Breast epithelium (tissue), 4 donors: ENCODE measurements around the gene FAM131B. TPM values are rescaled to one million over a fixed set of nuclear protein-coding genes. Genes with fewer than 3 reads are reported as not detected.

Source experiments
- DNase-seq, 2 donors: peaks; one replicate each; pipeline ENCODE4 v3.0.0-alpha.2; 2019; ENCODE audit warnings: low spot score in 2 of 2
- H3K27ac ChIP-seq, 2 donors: fragments of 200-600 bp; sonication (generic) in 1 of 2; one replicate each; pipeline ENCODE4 v1.5.1; 2016 to 2019; ENCODE audit warnings: mild to moderate bottlenecking in 1 of 2
- H3K27me3 ChIP-seq, 2 donors: fragments of 200-600 bp; sonication (generic) in 1 of 2; one replicate each; pipeline versions ENCODE4 v1.5.1 to v1.6.0; 2017 to 2019; ENCODE audit warnings: control low read depth in 1 of 2, mild to moderate bottlenecking in 1 of 2
- H3K36me3 ChIP-seq: fragments of 200-600 bp; one replicate; pipeline ENCODE4 v1.5.1; 2019
- H3K4me1 ChIP-seq, 2 donors: fragments of 200-600 bp; sonication (generic); one replicate each; pipeline ENCODE4 v1.5.1; 2016 to 2019; ENCODE audit warnings: control low read depth in 1 of 2
- H3K4me3 ChIP-seq, 3 donors: fragments of 200-600 bp; sonication (generic); 1 replicate in 2 of 3; 2 replicates in 1 of 3; pipeline ENCODE4 v1.5.1; 2016 to 2019; ENCODE audit warnings: mild to moderate bottlenecking in 3 of 3, moderate library complexity in 2 of 3
- H3K9me3 ChIP-seq, 2 donors: fragments of 200-600 bp; sonication (generic) in 1 of 2; one replicate each; pipeline ENCODE4 v1.5.1; 2016 to 2019; ENCODE audit warnings: control low read depth in 1 of 2
- POLR2A ChIP-seq: fragments of 450-650 bp; IDR thresholded peaks from one replicate; pipeline ENCODE4 v1.6.1; 2016; ENCODE audit warnings: antibody characterized with exemption, mild to moderate bottlenecking, moderate library complexity
- POLR2AphosphoS5 ChIP-seq, 3 donors: sonication (generic); formaldehyde crosslinking; IDR thresholded peaks; one replicate each; pipeline ENCODE4 v1.6.1; 2017; ENCODE audit warnings: antibody characterized with exemption in 3 of 3
- intact Hi-C: fragments of 100-400 bp; cut with DNase I; formaldehyde crosslinking; loops from one replicate; pipeline ENCODE4 v1.15.1; 2023; ENCODE audit warnings: low total_unique reads
- total RNA-seq, 3 donors: library from RNA; depleted of rRNA; stranded (reverse); fragments of >200 nt; gene quantifications; one replicate each; pipeline ENCODE4 v1.1.0, GENCODE V29; 2016
- TF ChIP-seq, protein P1 (sequence below), 3 donors: fragments of 450-650 bp; IDR thresholded peaks; one replicate each; pipeline ENCODE4 v1.5.1; 2016 to 2017; ENCODE audit warnings: antibody characterized with exemption in 3 of 3, mild to moderate bottlenecking in 3 of 3, moderate library complexity in 3 of 3

FAM131B gene
- total RNA-seq, 3 donors from 2014 or later, result 0.48 to 2.3 (median 0.73) TPM

- no peak overlapping the region for H3K27ac ChIP-seq
- intact Hi-C loops, result no loop called here
- no peak for DNase-seq
- no peaks in the 10 kb centered on the region for H3K36me3 ChIP-seq
- no peak for TF ChIP-seq POLR2AphosphoS5 (IDR thresholded peaks at IDR 0.05)
- TF ChIP-seq POLR2A, result no peak
- H3K27me3 ChIP-seq, result no peaks in the 10 kb centered on the region
- peaks cover 5 to 7% of the 10 kb centered on the region in 2 donors for H3K4me1 ChIP-seq
- no peak overlapping the region for H3K4me3 ChIP-seq
- no peaks in the 10 kb centered on the region for H3K9me3 ChIP-seq
These were observed 34.4 kb upstream of the FAM131B start for GRCh38 chr7:143396625-143397556.

GRCh38 chr7:143396182-143396581 lies 33.7 kb upstream of the FAM131B start:
- DNase-seq, result no peak
- TF ChIP-seq POLR2A (no peak), POLR2AphosphoS5 (IDR thresholded peaks at IDR 0.05) (no peak)
- TF ChIP-seq, protein P1, sequence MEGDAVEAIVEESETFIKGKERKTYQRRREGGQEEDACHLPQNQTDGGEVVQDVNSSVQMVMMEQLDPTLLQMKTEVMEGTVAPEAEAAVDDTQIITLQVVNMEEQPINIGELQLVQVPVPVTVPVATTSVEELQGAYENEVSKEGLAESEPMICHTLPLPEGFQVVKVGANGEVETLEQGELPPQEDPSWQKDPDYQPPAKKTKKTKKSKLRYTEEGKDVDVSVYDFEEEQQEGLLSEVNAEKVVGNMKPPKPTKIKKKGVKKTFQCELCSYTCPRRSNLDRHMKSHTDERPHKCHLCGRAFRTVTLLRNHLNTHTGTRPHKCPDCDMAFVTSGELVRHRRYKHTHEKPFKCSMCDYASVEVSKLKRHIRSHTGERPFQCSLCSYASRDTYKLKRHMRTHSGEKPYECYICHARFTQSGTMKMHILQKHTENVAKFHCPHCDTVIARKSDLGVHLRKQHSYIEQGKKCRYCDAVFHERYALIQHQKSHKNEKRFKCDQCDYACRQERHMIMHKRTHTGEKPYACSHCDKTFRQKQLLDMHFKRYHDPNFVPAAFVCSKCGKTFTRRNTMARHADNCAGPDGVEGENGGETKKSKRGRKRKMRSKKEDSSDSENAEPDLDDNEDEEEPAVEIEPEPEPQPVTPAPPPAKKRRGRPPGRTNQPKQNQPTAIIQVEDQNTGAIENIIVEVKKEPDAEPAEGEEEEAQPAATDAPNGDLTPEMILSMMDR (IDR thresholded peaks at IDR 0.05), result no peak
- H3K27me3 ChIP-seq, result no peaks in the 10 kb centered on the region
- no peaks in the 10 kb centered on the region for H3K36me3 ChIP-seq
- intact Hi-C loops, result no loop called here
- peaks cover 12 to 13% of the 10 kb centered on the region in 2 donors for H3K4me1 ChIP-seq
- no peak overlapping the region for H3K4me3 ChIP-seq
- no peak overlapping the region for H3K27ac ChIP-seq
- H3K9me3 ChIP-seq, result no peaks in the 10 kb centered on the region

DNA sequence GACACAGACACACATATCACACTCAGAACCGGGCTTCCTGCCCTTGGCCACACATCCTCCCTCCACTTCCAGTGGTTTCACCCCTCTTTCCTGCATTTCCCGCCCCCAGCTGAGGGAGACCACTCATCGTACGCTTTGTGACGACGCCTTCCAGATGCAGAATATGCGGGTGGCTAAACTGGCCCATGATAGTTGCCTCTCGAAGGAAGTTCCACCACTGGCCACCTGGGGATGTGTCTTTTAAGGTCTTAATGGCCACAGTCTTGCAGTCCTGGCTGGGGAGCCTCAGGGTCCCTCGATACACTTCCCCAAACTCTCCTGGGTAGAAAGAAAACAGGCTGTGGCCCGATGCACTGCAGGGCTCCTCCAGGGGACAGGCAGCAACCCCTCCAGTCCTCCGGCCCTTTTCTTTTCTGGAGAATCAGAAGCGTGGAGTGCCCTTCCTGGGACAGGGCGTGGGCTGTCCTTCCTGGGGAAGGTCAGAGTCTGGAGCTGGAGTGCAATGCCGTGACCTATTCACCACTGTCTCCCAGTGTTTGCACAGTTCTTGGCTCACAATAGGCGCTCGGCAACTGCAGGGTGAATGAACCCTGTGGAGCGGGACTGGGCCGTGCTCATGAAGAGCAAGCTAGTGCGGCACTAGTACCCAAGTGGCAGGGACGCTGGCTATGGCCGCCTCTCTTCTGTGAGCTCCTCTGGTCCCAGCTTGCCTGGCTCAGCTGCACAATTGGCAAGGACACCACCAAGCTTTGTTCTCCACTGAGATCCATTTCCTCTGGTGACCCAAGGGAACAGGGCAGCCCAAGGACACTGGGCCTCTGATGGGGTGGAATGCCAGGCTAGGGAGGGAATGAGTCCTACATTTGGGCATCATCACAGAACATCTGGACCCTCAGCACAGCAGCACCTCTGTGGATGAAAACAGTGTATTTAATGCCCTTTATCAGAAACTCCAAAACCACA lies 33.0 kb upstream of the FAM131B start:
- Histone ChIP-seq H3K4me3 (no peak overlapping the region), H3K36me3 (no peaks in the 10 kb centered on the region), H3K9me3 (no peaks in the 10 kb centered on the region), H3K27ac (no peak overlapping the region), H3K4me1 (peaks cover 17 to 19% of the 10 kb centered on the region in 2 donors), H3K27me3 (no peaks in the 10 kb centered on the region)
- TF ChIP-seq POLR2A (no peak), POLR2AphosphoS5 (IDR thresholded peaks at IDR 0.05) (no peak)
- TF ChIP-seq, protein P1 (IDR thresholded peaks at IDR 0.05), result no peak
- DNase-seq, result no peak
- intact Hi-C loops, result no loop called here

- no peaks in the 10 kb centered on the region for H3K9me3 ChIP-seq
- no peaks in the 10 kb centered on the region for H3K27me3 ChIP-seq
- no peak for TF ChIP-seq POLR2A
- TF ChIP-seq POLR2AphosphoS5 (IDR thresholded peaks at IDR 0.05), result no peak
- TF ChIP-seq, protein P1 (IDR thresholded peaks at IDR 0.05), result no peak
- peaks cover 17 to 19% of the 10 kb centered on the region in 2 donors for H3K4me1 ChIP-seq
- H3K4me3 ChIP-seq, result no peak overlapping the region
- H3K36me3 ChIP-seq, result no peaks in the 10 kb centered on the region
- no peak for DNase-seq
- intact Hi-C loops, result no loop called here
- no peak overlapping the region for H3K27ac ChIP-seq
These were observed 32.3 kb upstream of the FAM131B start for GRCh38 chr7:143394777-143395176.

GRCh38 chr7:143394068-143394467 lies 31.6 kb upstream of the FAM131B start:
- peaks cover 17 to 19% of the 10 kb centered on the region in 2 donors for H3K4me1 ChIP-seq
- H3K27ac ChIP-seq, result no peak overlapping the region
- TF ChIP-seq, protein P1 (IDR thresholded peaks at IDR 0.05), result no peak
- no peak for TF ChIP-seq POLR2AphosphoS5 (IDR thresholded peaks at IDR 0.05)
- TF ChIP-seq POLR2A, result no peak
- no peaks in the 10 kb centered on the region for H3K9me3 ChIP-seq
- H3K27me3 ChIP-seq, result no peaks in the 10 kb centered on the region
- no peaks in the 10 kb centered on the region for H3K36me3 ChIP-seq
- H3K4me3 ChIP-seq, result no peak overlapping the region
- no peak for DNase-seq
- intact Hi-C loops, result no loop called here
